A549 treated with CORT108297 at 1 μM for 4 hours (cell line): ENCODE data around the gene EIF3K. TPM values are rescaled to one million over a fixed set of nuclear protein-coding genes. Genes with fewer than 3 reads are reported as not detected.

ENCODE experiments used
- total RNA-seq: library from RNA; stranded (reverse); fragments of 200-300 nt; extraction: Qiagen RNA extraction; gene quantifications from 5 replicates; pipeline ENCODE4 v1.2.3, GENCODE V29; 2022

The EIF3K gene
- 671 to 1,000 TPM (median 735 TPM) in 5 replicates for total RNA-seq

GRCh38 chr19:38618590-38619360, at the start of gene EIF3K:
EIF3K (plus strand) TSS chr19:38619188; CDS start chr19:38619269, 81 bp downstream.

GRCh38 chr19:38617764-38618589, 1.0 kb upstream of the EIF3K start, which contains the start of gene MAP4K1:
MAP4K1 (minus strand) TSS chr19:38617953; CDS start chr19:38617895, 58 bp downstream.

GRCh38 chr19:38647368-38647965, 28.5 kb downstream of the EIF3K start, which contains the start of gene ACTN4:
ACTN4 (plus strand) TSS chr19:38647649; CDS start chr19:38647746, 97 bp downstream.

Other genes with a start within 250 kb of the EIF3K start
- gene PSMD8, start 244.6 kb upstream of the EIF3K start, total RNA-seq: 439 to 523 TPM (median 486 TPM) in 5 replicates
- gene GGN, start 231.2 kb upstream of the EIF3K start, total RNA-seq: 0.22 to 0.53 TPM (median 0.31 TPM) in 5 replicates
- gene SPRED3, start 230.5 kb upstream of the EIF3K start, total RNA-seq: 1.3 to 2.7 TPM (median 2.3 TPM) in 5 replicates
- 18.2 to 30.1 TPM (median 26.9 TPM) in 5 replicates for gene FAM98C, start 216.1 kb upstream of the EIF3K start, total RNA-seq
- 0.07 to 0.14 TPM (median 0.11 TPM) in 3 of 5 replicates, not detected in the others for gene RASGRP4, start 193.0 kb upstream of the EIF3K start, total RNA-seq
- 4.1 to 6.3 TPM (median 4.8 TPM) in 5 replicates for gene RYR1, start 185.5 kb upstream of the EIF3K start, total RNA-seq
- 0.50 to 1.0 TPM (median 0.92 TPM) in 5 replicates for gene MAP4K1, start 1.2 kb upstream of the EIF3K start, total RNA-seq
- 840 to 1,278 TPM (median 1,154 TPM) in 5 replicates for gene ACTN4, start 28.5 kb downstream of the EIF3K start, total RNA-seq
- 5.0 to 6.7 TPM (median 6.2 TPM) in 5 replicates for gene CAPN12, start 125.3 kb downstream of the EIF3K start, total RNA-seq
- gene LGALS7, start 154.3 kb downstream of the EIF3K start, total RNA-seq: 0.31 to 0.54 TPM (median 0.32 TPM) in 3 of 5 replicates, not detected in the others
- 0.39 to 0.48 TPM in 2 of 5 replicates, not detected in the others for gene LGALS7B, start 170.0 kb downstream of the EIF3K start, total RNA-seq
- 0.18 to 0.65 TPM (median 0.42 TPM) in 5 replicates for gene LGALS4, start 193.8 kb downstream of the EIF3K start, total RNA-seq
- 275 to 383 TPM (median 296 TPM) in 5 replicates for gene ECH1, start 212.6 kb downstream of the EIF3K start, total RNA-seq
- gene HNRNPL, start 230.8 kb downstream of the EIF3K start, total RNA-seq: 324 to 352 TPM (median 346 TPM) in 5 replicates